ENCODE measurements around the gene S100A13. TPM values are rescaled to one million over a fixed set of nuclear protein-coding genes. Genes with fewer than 3 reads are reported as not detected.

Gene S100A13
- total RNA-seq, 1 donor from 2014 or later, result 76.1 TPM

GRCh38 chr1:153628638-153629342, 1.5 kb upstream of the S100A13 start:
- no peak for DNase-seq

GRCh38 chr1:153627715-153628626, 666 bp upstream of the S100A13 start, which contains the start of gene S100A1:
Gene S100A1 (plus strand): TSS chr1:153628434. CDS start chr1:153630522, 2,088 bp downstream.
- Histone ChIP-seq H3K4me3 (peak within 1 kb of the TSS; percentile 62), H3K27me3 (no peaks in the 10 kb centered on the region), H3K9me3 (no peaks in the 10 kb centered on the region), H3K36me3 (no peaks in the 10 kb centered on the region), H3K27ac (peak within 1 kb of the TSS; percentile 93), H3K4me1 (peaks cover 36% of the 10 kb centered on the region)
- ATAC-seq, result no peak
- intact Hi-C loops (cut with DNase I), result loop anchor here (10.0 kb wide), 1 partner anchor 53 kb away; no protein-coding TSS in a partner anchor
- no peak for DNase-seq
- no peak for TF ChIP-seq CTCF (IDR thresholded peaks at IDR 0.05)

More at GRCh38 chr1:153628638-153629342, 1.5 kb upstream of the S100A13 start:
- Histone ChIP-seq H3K4me1 (peaks cover 33% of the 10 kb centered on the region), H3K27me3 (no peaks in the 10 kb centered on the region), H3K36me3 (no peaks in the 10 kb centered on the region), H3K9me3 (no peaks in the 10 kb centered on the region), H3K27ac (no peak overlapping the region), H3K4me3 (no peak overlapping the region)
- no peak for ATAC-seq
- intact Hi-C loops (cut with DNase I), result loop anchor here (10.0 kb wide), 1 partner anchor 54 kb away; no protein-coding TSS in a partner anchor
- TF ChIP-seq CTCF (IDR thresholded peaks at IDR 0.05), result no peak

- DNase-seq, result no peak
- peak overlapping the region; percentile 93 for H3K27ac ChIP-seq
- peak overlapping the region; percentile 62 for H3K4me3 ChIP-seq
- peaks cover 33% of the 10 kb centered on the region for H3K4me1 ChIP-seq
- no peaks in the 10 kb centered on the region for H3K27me3 ChIP-seq
- H3K9me3 ChIP-seq, result no peaks in the 10 kb centered on the region
- ATAC-seq, result no peak
- intact Hi-C loops (cut with DNase I), result loop anchor here (10.0 kb wide), 1 partner anchor 52 kb away; no protein-coding TSS in a partner anchor
- H3K36me3 ChIP-seq, result no peaks in the 10 kb centered on the region
- no peak for TF ChIP-seq CTCF (IDR thresholded peaks at IDR 0.05)
These were observed 815 bp downstream of the S100A13 start for GRCh38 chr1:153626477-153626903.

GRCh38 chr1:153624965-153625611, 2.2 kb downstream of the S100A13 start:
- TF ChIP-seq CTCF (IDR thresholded peaks at IDR 0.05), result no peak
- no peak overlapping the region for H3K27ac ChIP-seq
- no peaks in the 10 kb centered on the region for H3K36me3 ChIP-seq
- intact Hi-C loops (cut with DNase I), result loop anchor here (10.0 kb wide), 1 partner anchor 50 kb away; no protein-coding TSS in a partner anchor
- peaks cover 33% of the 10 kb centered on the region for H3K4me1 ChIP-seq
- H3K9me3 ChIP-seq, result no peaks in the 10 kb centered on the region
- H3K27me3 ChIP-seq, result no peaks in the 10 kb centered on the region
- no peak for ATAC-seq
- no peak for DNase-seq
- H3K4me3 ChIP-seq, result no peak overlapping the region

- DNase-seq (no peak), ATAC-seq (peak; percentile 76)
- Histone ChIP-seq H3K4me3 (no peak overlapping the region), H3K27me3 (no peaks in the 10 kb centered on the region), H3K27ac (no peak overlapping the region), H3K9me3 (no peaks in the 10 kb centered on the region), H3K36me3 (no peaks in the 10 kb centered on the region), H3K4me1 (peaks cover 33% of the 10 kb centered on the region)
- intact Hi-C loops (cut with DNase I), result loop anchor here (10.0 kb wide), 1 partner anchor 48 kb away; no protein-coding TSS in a partner anchor
- TF ChIP-seq CTCF (IDR thresholded peaks at IDR 0.05), result no peak
These were observed 4.2 kb downstream of the S100A13 start for GRCh38 chr1:153623101-153623500.
